Left forelimb (tissue), 1 donor: ENCODE data around the gene CD244.

Source experiments
- DNase-seq: peaks from one replicate; pipeline ENCODE4 v3.0.0-alpha.2; 2018; ENCODE audit warnings: low spot score

The CD244 gene

GRCh38 chr1:160781186-160781766 is 81.4 kb downstream of the CD244 start:
- DNase-seq, result no peak

DNA sequence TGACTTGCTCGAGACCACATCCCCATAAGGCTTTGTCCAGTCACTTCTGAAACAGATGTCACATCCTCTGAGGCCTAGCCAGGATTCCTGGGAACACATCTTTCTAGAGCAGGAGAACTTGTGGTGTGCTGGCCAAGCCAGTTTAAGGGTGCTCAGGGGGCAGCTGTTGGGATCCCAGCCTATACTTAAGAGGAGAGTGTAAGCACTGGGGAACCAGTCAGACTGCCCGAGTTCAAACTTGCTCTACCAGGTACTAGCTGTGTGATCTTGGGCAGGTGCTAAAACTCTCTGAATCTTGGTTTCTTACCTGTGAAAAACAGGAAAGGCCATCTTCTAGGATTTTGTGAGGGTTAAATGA is 82.3 kb downstream of the CD244 start:
- DNase-seq, result no peak
